Measurements from ENCODE around the gene SH3RF3. TPM values are rescaled to one million over a fixed set of nuclear protein-coding genes. Genes with fewer than 3 reads are reported as not detected.

The SH3RF3 gene
- total RNA-seq, 1 experiment from 2014 or later = 0.82 TPM

- H3K9me3 ChIP-seq = no peaks in the 10 kb centered on the region
- H3K36me3 ChIP-seq = no peaks in the 10 kb centered on the region
- DNase-seq = no peak
- H3K27me3 ChIP-seq = no peaks in the 10 kb centered on the region
- H3K4me3 ChIP-seq = no peak overlapping the region
Observed at GRCh38 chr2:109397893-109398292, 268.9 kb downstream of the SH3RF3 start.

GRCh38 chr2:109398366-109399015, 269.5 kb downstream of the SH3RF3 start:
- no peaks in the 10 kb centered on the region for H3K9me3 ChIP-seq
- H3K36me3 ChIP-seq = no peaks in the 10 kb centered on the region
- no peak overlapping the region for H3K4me3 ChIP-seq
- DNase-seq = peak; percentile 51
- no peaks in the 10 kb centered on the region for H3K27me3 ChIP-seq

- H3K4me3 ChIP-seq = no peak overlapping the region
- H3K27me3 ChIP-seq = no peaks in the 10 kb centered on the region
- DNase-seq = no peak
- H3K9me3 ChIP-seq = no peaks in the 10 kb centered on the region
- H3K36me3 ChIP-seq = no peaks in the 10 kb centered on the region
Observed at GRCh38 chr2:109399066-109399465, 270.1 kb downstream of the SH3RF3 start.

GRCh38 chr2:109400102-109400501, 271.1 kb downstream of the SH3RF3 start:
- no peak overlapping the region for H3K4me3 ChIP-seq
- H3K27me3 ChIP-seq = no peaks in the 10 kb centered on the region
- DNase-seq = no peak
- H3K36me3 ChIP-seq = no peaks in the 10 kb centered on the region
- no peaks in the 10 kb centered on the region for H3K9me3 ChIP-seq

GRCh38 chr2:109401370-109401769, 272.4 kb downstream of the SH3RF3 start:
- Histone ChIP-seq H3K9me3 (no peaks in the 10 kb centered on the region), H3K4me3 (no peak overlapping the region), H3K27me3 (no peaks in the 10 kb centered on the region), H3K36me3 (no peaks in the 10 kb centered on the region)
- DNase-seq = no peak

GRCh38 chr2:109402180-109402579, 273.2 kb downstream of the SH3RF3 start:
- Histone ChIP-seq H3K4me3 (no peak overlapping the region), H3K27me3 (no peaks in the 10 kb centered on the region), H3K9me3 (no peaks in the 10 kb centered on the region), H3K36me3 (no peaks in the 10 kb centered on the region)
- DNase-seq = peak; percentile 30

- H3K9me3 ChIP-seq = no peaks in the 10 kb centered on the region
- no peaks in the 10 kb centered on the region for H3K36me3 ChIP-seq
- H3K4me3 ChIP-seq = no peak overlapping the region
- no peaks in the 10 kb centered on the region for H3K27me3 ChIP-seq
- DNase-seq = no peak
Observed at GRCh38 chr2:109402980-109403840, 274.2 kb downstream of the SH3RF3 start.

- no peak overlapping the region for H3K4me3 ChIP-seq
- DNase-seq = no peak
- no peaks in the 10 kb centered on the region for H3K27me3 ChIP-seq
- H3K36me3 ChIP-seq = no peaks in the 10 kb centered on the region
- H3K9me3 ChIP-seq = no peaks in the 10 kb centered on the region
Observed at GRCh38 chr2:109403841-109404201, 274.8 kb downstream of the SH3RF3 start.

- Histone ChIP-seq H3K4me3 (no peak overlapping the region), H3K9me3 (no peaks in the 10 kb centered on the region), H3K36me3 (no peaks in the 10 kb centered on the region), H3K27me3 (no peaks in the 10 kb centered on the region)
- no peak for DNase-seq
Observed at GRCh38 chr2:109404681-109405080, 275.7 kb downstream of the SH3RF3 start.

GRCh38 chr2:109405873-109406272, 276.9 kb downstream of the SH3RF3 start:
- no peak for DNase-seq
- Histone ChIP-seq H3K27me3 (no peaks in the 10 kb centered on the region), H3K4me3 (no peak overlapping the region), H3K9me3 (no peaks in the 10 kb centered on the region), H3K36me3 (no peaks in the 10 kb centered on the region)

- Histone ChIP-seq H3K27me3 (no peaks in the 10 kb centered on the region), H3K36me3 (no peaks in the 10 kb centered on the region), H3K9me3 (no peaks in the 10 kb centered on the region), H3K4me3 (no peak overlapping the region)
- no peak for DNase-seq
Observed at GRCh38 chr2:109406301-109406700, 277.3 kb downstream of the SH3RF3 start.

- no peaks in the 10 kb centered on the region for H3K9me3 ChIP-seq
- no peaks in the 10 kb centered on the region for H3K36me3 ChIP-seq
- no peak overlapping the region for H3K4me3 ChIP-seq
- H3K27me3 ChIP-seq = no peaks in the 10 kb centered on the region
- DNase-seq = no peak
Observed at GRCh38 chr2:109407276-109408042, 278.5 kb downstream of the SH3RF3 start.

- Histone ChIP-seq H3K27me3 (no peaks in the 10 kb centered on the region), H3K4me3 (no peak overlapping the region), H3K36me3 (no peaks in the 10 kb centered on the region), H3K9me3 (no peaks in the 10 kb centered on the region)
- no peak for DNase-seq
Observed at GRCh38 chr2:109408043-109408335, 279.0 kb downstream of the SH3RF3 start.

- DNase-seq = peak; percentile 46
- Histone ChIP-seq H3K9me3 (no peaks in the 10 kb centered on the region), H3K4me3 (no peak overlapping the region), H3K27me3 (no peaks in the 10 kb centered on the region), H3K36me3 (no peaks in the 10 kb centered on the region)
Observed at GRCh38 chr2:109409321-109410038, 280.5 kb downstream of the SH3RF3 start.

GRCh38 chr2:109410039-109410815, 281.2 kb downstream of the SH3RF3 start:
- Histone ChIP-seq H3K27me3 (no peaks in the 10 kb centered on the region), H3K4me3 (no peak overlapping the region), H3K9me3 (no peaks in the 10 kb centered on the region), H3K36me3 (no peaks in the 10 kb centered on the region)
- no peak for DNase-seq

- no peak overlapping the region for H3K4me3 ChIP-seq
- DNase-seq = no peak
- H3K36me3 ChIP-seq = no peaks in the 10 kb centered on the region
- no peaks in the 10 kb centered on the region for H3K9me3 ChIP-seq
- H3K27me3 ChIP-seq = no peaks in the 10 kb centered on the region
Observed at GRCh38 chr2:109411640-109412325, 282.8 kb downstream of the SH3RF3 start.

Measured in MG63 (cell line).